K562 (cell line): ENCODE measurements around the gene SEPTIN6. TPM values are rescaled to one million over a fixed set of nuclear protein-coding genes. Genes with fewer than 3 reads are reported as not detected.

Source experiments
- ARID3B ChIP-seq: fragments of 250-450 bp; sonication (Bioruptor Pico); IDR thresholded peaks from 2 replicates; pipeline ENCODE4 v1.4.0; 2020; ENCODE audit warnings: borderline replicate concordance
- CHD2 ChIP-seq: IDR thresholded peaks from 2 replicates; pipeline ENCODE4 v1.6.1; 2011; ENCODE audit warnings: low read depth, low read length
- CHD7 ChIP-seq: fragments of 200-600 bp; sonication (generic); IDR thresholded peaks from one replicate; pipeline ENCODE4 v1.6.1; 2012; ENCODE audit warnings: mild to moderate bottlenecking, low read depth, low read length, inconsistent platforms
- RBBP5 ChIP-seq: fragments of 200-600 bp; sonication (generic); IDR thresholded peaks from 2 replicates; pipeline ENCODE4 v1.6.1; 2012; ENCODE audit warnings: borderline replicate concordance, mild to moderate bottlenecking, low read length, control low read depth, inconsistent platforms; ENCODE audit not compliant: insufficient read depth, poor library complexity, severe bottlenecking
- SIN3A ChIP-seq, 2 experiments: fragments of 150-350 bp in 1 of 2; IDR thresholded peaks; 2 replicates each; pipeline ENCODE4 v1.6.1; 2011 to 2016; ENCODE audit warnings: borderline replicate concordance in 2 of 2, low read depth in 2 of 2, low read length in 2 of 2, mild to moderate bottlenecking in 2 of 2, moderate library complexity in 2 of 2; ENCODE audit not compliant: control insufficient read depth in 1 of 2
- TSHZ1 ChIP-seq: fragments of 250-450 bp; sonication (Bioruptor Pico); IDR thresholded peaks from 2 replicates; pipeline ENCODE4 v1.4.0; 2020; ENCODE audit warnings: mild to moderate bottlenecking, moderate library complexity
- ZBTB9 ChIP-seq: fragments of 450-650 bp; formaldehyde crosslinking; IDR thresholded peaks from 2 replicates; pipeline ENCODE4 v1.4.0; 2020; ENCODE audit warnings: mild to moderate bottlenecking, moderate library complexity
- polyA plus RNA-seq, 8 experiments: library from polyadenylated mRNA; depleted of rRNA in 4 of 8; stranded (reverse) in 5 of 8; unstranded in 3 of 8; fragments of >200 nt; fragmentation: Nextera tagmentation in 2 of 8; fragmentation: Illumina TruSeq in 1 of 8; extraction: Ambion mirVana in 2 of 8; extraction: Trizol in 1 of 8; gene quantifications; 2 replicates each; pipeline versions ENCODE4 v1.2.1 to v1.2.3, GENCODE V29; 2011 to 2014; ENCODE audit warnings: inconsistent platforms in 1 of 8, missing spikeins in 1 of 8
- total RNA-seq, 7 experiments: library from RNA; depleted of rRNA in 6 of 7; stranded (reverse); fragments of >200 nt in 6 of 7; fragmentation: Illumina TruSeq in 2 of 7; extraction: Trizol in 2 of 7; gene quantifications; 2 replicates each; pipeline versions ENCODE4 v1.2.1 to v1.2.3, GENCODE V29; 2011 to 2021; ENCODE audit warnings: low replicate concordance in 1 of 7

The SEPTIN6 gene
- total and polyA plus RNA-seq, 9 of the 15 experiments (the other 6 are each of a cell fraction or from before 2014, with no cell fraction given): 8.4 to 67.0 (median 37.8) TPM

- TF ChIP-seq CHD7: no peak
- no peak for TF ChIP-seq ZBTB9
- peak; percentile 74 for TF ChIP-seq CHD2
- TF ChIP-seq ARID3B (CRISPR knock-in tag): no peak
- TF ChIP-seq TSHZ1 (CRISPR knock-in tag): no peak
- TF ChIP-seq SIN3A (IDR thresholded peaks at IDR 0.05; ENCODE audit: borderline replicate concordance in 2 of 2, control insufficient read depth in 1 of 2, low read depth in 2 of 2, low read length in 2 of 2): no peak
- peak; percentile 59 for TF ChIP-seq RBBP5
Observed at GRCh38 chrX:119690921-119691716, 1.8 kb downstream of the SEPTIN6 start (continued).
